CD14-positive monocyte (primary cell): Measurements from ENCODE around the gene RPS6KA5. TPM values are rescaled to one million over a fixed set of nuclear protein-coding genes. Genes with fewer than 3 reads are reported as not detected.

ENCODE experiments used
- DNase-seq, 3 donors: peaks; one replicate each; pipeline ENCODE4 v3.0.0-alpha.2; 2011 to 2022
- H2AFZ ChIP-seq: 2 replicates; pipeline ENCODE4 v1.6.0; 2012; ENCODE audit warnings: mild to moderate bottlenecking, low read depth, low read length, inconsistent platforms; ENCODE audit not compliant: insufficient read depth, poor library complexity, severe bottlenecking
- H3K27ac ChIP-seq, 2 donors: 1 replicate in 1 of 2; 2 replicates in 1 of 2; pipeline ENCODE4 v1.5.1; 2012 to 2013; ENCODE audit warnings: low read length in 2 of 2, control low read depth in 1 of 2, inconsistent platforms in 1 of 2, low read depth in 1 of 2, mild to moderate bottlenecking in 1 of 2
- H3K27me3 ChIP-seq, 2 donors: one replicate each; pipeline versions ENCODE4 v1.6.0 to v1.6.1; 2011 to 2013; ENCODE audit warnings: low read length in 2 of 2; ENCODE audit not compliant: control insufficient read depth in 2 of 2, insufficient read depth in 2 of 2
- H3K36me3 ChIP-seq, 2 donors: replicated peaks in 1 of 2; 1 replicate in 1 of 2; 2 replicates in 1 of 2; pipeline versions ENCODE4 v1.5.1 to v1.6.1; 2012 to 2013; ENCODE audit warnings: low read length in 2 of 2, control low read depth in 1 of 2, inconsistent platforms in 1 of 2, mild to moderate bottlenecking in 1 of 2; ENCODE audit not compliant: insufficient read depth in 2 of 2, control insufficient read depth in 1 of 2
- H3K4me1 ChIP-seq, 2 donors: 1 replicate in 1 of 2; 2 replicates in 1 of 2; pipeline versions ENCODE4 v1.5.1 to v1.6.1; 2012 to 2013; ENCODE audit warnings: low read length in 2 of 2, control low read depth in 1 of 2, inconsistent platforms in 1 of 2, mild to moderate bottlenecking in 1 of 2, moderate library complexity in 1 of 2; ENCODE audit not compliant: insufficient read depth in 2 of 2, control insufficient read depth in 1 of 2
- H3K4me2 ChIP-seq: replicated peaks from 2 replicates; pipeline ENCODE3; 2012; ENCODE audit warnings: low read length, moderate library complexity, mild to moderate bottlenecking; ENCODE audit not compliant: poor library complexity, severe bottlenecking; ENCODE audit errors: extremely low read depth
- H3K4me3 ChIP-seq, 3 experiments: fragments of 200-600 bp in 1 of 3; sonication (generic) in 1 of 3; replicated peaks in 1 of 3; 1 replicate in 2 of 3; 2 replicates in 1 of 3; pipeline ENCODE4 v1.5.1; 2011 to 2013; ENCODE audit warnings: low read length in 3 of 3, mild to moderate bottlenecking in 3 of 3, control low read depth in 2 of 3, low read depth in 2 of 3, inconsistent platforms in 1 of 3, moderate library complexity in 1 of 3
- H3K79me2 ChIP-seq: 2 replicates; pipeline ENCODE4 v1.6.0; 2012; ENCODE audit warnings: mild to moderate bottlenecking, control low read depth, inconsistent platforms, low read length, moderate library complexity; ENCODE audit not compliant: insufficient read depth
- H3K9ac ChIP-seq: 2 replicates; pipeline ENCODE4 v1.6.0; 2017; ENCODE audit warnings: low read length, mild to moderate bottlenecking; ENCODE audit not compliant: insufficient read depth, poor library complexity, severe bottlenecking
- H3K9me3 ChIP-seq, 2 donors: replicated peaks in 1 of 2; 1 replicate in 1 of 2; 2 replicates in 1 of 2; pipeline versions ENCODE4 v1.5.1 to v1.6.1; 2012 to 2013; ENCODE audit warnings: low read length in 2 of 2, control low read depth in 1 of 2; ENCODE audit not compliant: control insufficient read depth in 1 of 2, insufficient read depth in 1 of 2
- H4K20me1 ChIP-seq: 2 replicates; pipeline ENCODE4 v1.6.0; 2012; ENCODE audit warnings: mild to moderate bottlenecking, low read length, control low read depth, moderate library complexity; ENCODE audit not compliant: insufficient read depth
- H3K27ac Mint-ChIP-seq, 7 donors: one replicate each; pipeline ENCODE4 v1.8.0; 2020; ENCODE audit warnings: mild to moderate bottlenecking in 7 of 7, mixed read lengths in 7 of 7, moderate library complexity in 6 of 7, inconsistent platforms in 2 of 7
- H3K27me3 Mint-ChIP-seq, 3 donors: one replicate each; pipeline ENCODE4 v1.8.0; 2021 to 2022; ENCODE audit warnings: low read depth in 3 of 3, mild to moderate bottlenecking in 3 of 3, mixed read lengths in 3 of 3, moderate library complexity in 3 of 3, inconsistent platforms in 1 of 3
- H3K36me3 Mint-ChIP-seq, 2 donors: one replicate each; pipeline ENCODE4 v1.8.0; 2020; ENCODE audit warnings: mixed read lengths in 2 of 2, inconsistent platforms in 1 of 2, mild to moderate bottlenecking in 1 of 2
- H3K4me1 Mint-ChIP-seq: one replicate; pipeline ENCODE4 v1.8.0; 2020; ENCODE audit warnings: mild to moderate bottlenecking, mixed read lengths
- H3K4me3 Mint-ChIP-seq, 2 donors: one replicate each; pipeline ENCODE4 v1.8.0; 2020; ENCODE audit warnings: mild to moderate bottlenecking in 2 of 2, mixed read lengths in 2 of 2, moderate library complexity in 1 of 2
- H3K9me3 Mint-ChIP-seq, 7 donors: one replicate each; pipeline ENCODE4 v1.8.0; 2020 to 2022; ENCODE audit warnings: mixed read lengths in 7 of 7, mild to moderate bottlenecking in 6 of 7, moderate library complexity in 6 of 7, inconsistent platforms in 2 of 7
- WGBS: methylation state at CpG from one replicate; pipeline ENCODE4 v1.1.5; 2013; ENCODE audit warnings: missing lambda C conversion rate; ENCODE audit not compliant: insufficient coverage; 5-methylcytosine and 5-hydroxymethylcytosine counted together
- intact Hi-C, 2 donors: fragments of 100-400 bp; cut with micrococcal nuclease; formaldehyde crosslinking; loops; one replicate each; pipeline versions ENCODE4 v1.15.0 to v1.15.1; 2023
- polyA plus RNA-seq, 3 donors: library from polyadenylated mRNA; depleted of rRNA in 1 of 3; unstranded in 2 of 3; stranded (reverse) in 1 of 3; fragments of 300-500 nt in 2 of 3; fragments of >200 nt in 1 of 3; fragmentation: Illumina TruSeq in 2 of 3; gene quantifications; 1 replicate in 2 of 3; 2 replicates in 1 of 3; pipeline ENCODE4 v1.2.3, GENCODE V29; 2012 to 2021
- TF ChIP-seq, protein P1 (sequence below): fragments of 200-600 bp; IDR thresholded peaks from one replicate; pipeline ENCODE4 v1.8.0; 2022; ENCODE audit warnings: antibody characterized with exemption, mild to moderate bottlenecking

The RPS6KA5 gene
- polyA plus RNA-seq, 3 donors, result 4.4 to 10.1 (median 7.9) TPM

DNA sequence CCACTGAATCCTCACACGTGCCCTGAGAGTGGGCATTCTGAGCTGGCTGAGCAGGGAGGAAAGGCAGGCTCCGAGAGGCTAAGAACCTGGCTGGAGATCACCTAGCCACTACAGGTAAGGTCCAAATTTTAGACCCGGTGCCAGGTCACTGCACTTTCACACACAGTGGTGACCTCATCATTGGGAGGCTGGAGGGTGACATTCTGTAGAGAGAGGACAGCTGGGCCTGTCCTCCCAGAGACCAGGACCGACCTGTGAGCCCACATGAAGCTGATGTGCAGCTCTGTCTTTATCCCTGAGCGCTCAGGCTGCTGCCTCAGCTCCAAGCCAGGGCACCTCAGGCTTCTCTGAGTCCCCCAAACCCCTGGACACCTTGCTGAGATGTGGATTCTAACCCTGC, 248.3 kb downstream of the RPS6KA5 start:
- intact Hi-C loops, result no loop called here
- H2AFZ ChIP-seq, result no peak overlapping the region
- H3K27ac Mint-ChIP-seq, result no peak overlapping the region
- no peaks in the 10 kb centered on the region for H4K20me1 ChIP-seq
- no peaks in the 10 kb centered on the region for H3K36me3 ChIP-seq
- H3K4me1 ChIP-seq, result peaks cover 4 to 7% of the 10 kb centered on the region in 2 donors
- H3K27ac ChIP-seq, result no peak overlapping the region
- no peak overlapping the region for H3K4me3 ChIP-seq
- peaks cover 0 to 2% (median 0%) of the 10 kb centered on the region in 7 donors for H3K9me3 Mint-ChIP-seq
- WGBS, result 94% methylated on average over 4 of the region's 5 CpGs
- H3K36me3 Mint-ChIP-seq, result peaks cover 0 to 4% of the 10 kb centered on the region in 2 donors
- H3K27me3 Mint-ChIP-seq, result peaks cover 10 to 14% (median 13%) of the 10 kb centered on the region in 3 donors
- H3K4me2 ChIP-seq, result no peak overlapping the region
- TF ChIP-seq, protein P1, sequence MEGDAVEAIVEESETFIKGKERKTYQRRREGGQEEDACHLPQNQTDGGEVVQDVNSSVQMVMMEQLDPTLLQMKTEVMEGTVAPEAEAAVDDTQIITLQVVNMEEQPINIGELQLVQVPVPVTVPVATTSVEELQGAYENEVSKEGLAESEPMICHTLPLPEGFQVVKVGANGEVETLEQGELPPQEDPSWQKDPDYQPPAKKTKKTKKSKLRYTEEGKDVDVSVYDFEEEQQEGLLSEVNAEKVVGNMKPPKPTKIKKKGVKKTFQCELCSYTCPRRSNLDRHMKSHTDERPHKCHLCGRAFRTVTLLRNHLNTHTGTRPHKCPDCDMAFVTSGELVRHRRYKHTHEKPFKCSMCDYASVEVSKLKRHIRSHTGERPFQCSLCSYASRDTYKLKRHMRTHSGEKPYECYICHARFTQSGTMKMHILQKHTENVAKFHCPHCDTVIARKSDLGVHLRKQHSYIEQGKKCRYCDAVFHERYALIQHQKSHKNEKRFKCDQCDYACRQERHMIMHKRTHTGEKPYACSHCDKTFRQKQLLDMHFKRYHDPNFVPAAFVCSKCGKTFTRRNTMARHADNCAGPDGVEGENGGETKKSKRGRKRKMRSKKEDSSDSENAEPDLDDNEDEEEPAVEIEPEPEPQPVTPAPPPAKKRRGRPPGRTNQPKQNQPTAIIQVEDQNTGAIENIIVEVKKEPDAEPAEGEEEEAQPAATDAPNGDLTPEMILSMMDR, result no peak
- H3K9ac ChIP-seq, result no peak overlapping the region
- H3K4me3 Mint-ChIP-seq, result no peak overlapping the region
- H3K9me3 ChIP-seq, result no peaks in the 10 kb centered on the region
- H3K4me1 Mint-ChIP-seq, result peaks cover 5% of the 10 kb centered on the region
- peaks cover 4 to 11% of the 10 kb centered on the region in 2 donors for H3K27me3 ChIP-seq
- H3K79me2 ChIP-seq, result no peaks in the 10 kb centered on the region
- no peak for DNase-seq

DNA sequence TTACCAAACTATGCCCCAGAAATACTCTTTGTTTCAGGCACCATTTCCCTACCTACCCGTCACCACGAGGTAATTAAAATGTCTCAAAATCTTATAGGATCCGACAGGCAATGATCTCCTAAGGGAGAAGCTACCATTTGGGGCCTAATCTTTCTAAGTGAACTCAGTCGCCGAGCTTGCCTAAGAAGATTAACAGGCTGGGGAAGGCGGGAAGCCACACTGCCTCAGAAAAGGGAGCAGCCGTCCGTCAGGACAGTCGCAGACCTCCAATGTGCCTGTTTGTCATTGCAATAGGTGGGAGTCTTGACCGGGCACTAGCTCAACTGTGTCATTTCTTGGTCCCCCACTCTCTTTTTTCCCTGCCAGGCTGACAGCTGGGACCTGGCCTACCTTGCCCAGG, 248.8 kb downstream of the RPS6KA5 start:
- Histone ChIP-seq H3K79me2 (no peaks in the 10 kb centered on the region), H4K20me1 (no peaks in the 10 kb centered on the region), H3K36me3 (no peaks in the 10 kb centered on the region), H2AFZ (no peak overlapping the region), H3K9me3 (no peaks in the 10 kb centered on the region), H3K4me3 (no peak overlapping the region), H3K9ac (no peak overlapping the region), H3K27me3 (peaks cover 4 to 11% of the 10 kb centered on the region in 2 donors), H3K4me2 (no peak overlapping the region), H3K4me1 (peaks cover 4 to 7% of the 10 kb centered on the region in 2 donors), H3K27ac (no peak overlapping the region)
- TF ChIP-seq, protein P1, result no peak
- no peak overlapping the region for H3K4me3 Mint-ChIP-seq
- H3K27ac Mint-ChIP-seq, result no peak overlapping the region
- H3K27me3 Mint-ChIP-seq, result peaks cover 10 to 13% (median 12%) of the 10 kb centered on the region in 3 donors
- no peak for DNase-seq
- H3K36me3 Mint-ChIP-seq, result peaks cover 0 to 4% of the 10 kb centered on the region in 2 donors
- 94% methylated on average over 10 of the region's 10 CpGs for WGBS
- H3K9me3 Mint-ChIP-seq, result peaks cover 0 to 2% (median 0%) of the 10 kb centered on the region in 7 donors
- intact Hi-C loops, result no loop called here
- H3K4me1 Mint-ChIP-seq, result peaks cover 5% of the 10 kb centered on the region
